ENCODE measurements around the gene FCHSD2.

Gene FCHSD2

DNA sequence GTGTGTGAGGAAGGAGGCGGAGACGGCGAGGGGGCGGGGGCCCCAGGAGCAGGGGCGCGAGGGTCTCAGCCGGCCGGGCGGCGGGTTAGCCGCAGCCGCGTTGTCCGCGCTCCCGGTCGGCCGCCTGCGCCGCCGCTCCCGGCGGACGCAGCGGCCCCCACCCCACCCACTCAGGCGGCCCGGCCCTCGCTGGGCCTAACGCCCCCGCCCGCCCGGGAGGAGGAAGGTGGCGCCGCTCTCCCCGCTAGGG is at the start of gene FCHSD2:
FCHSD2 (minus strand) TSS at position 191 of the 250 bp plus-strand sequence. CDS start 441 bp downstream, outside the sequence.
- TF ChIP-seq ZNF274 (IDR thresholded peaks at IDR 0.05; ENCODE audit: low read depth, low read length): no peak
- H3K4me3 ChIP-seq (ENCODE audit: low read length): peak within 1 kb of the TSS; percentile 85

DNA sequence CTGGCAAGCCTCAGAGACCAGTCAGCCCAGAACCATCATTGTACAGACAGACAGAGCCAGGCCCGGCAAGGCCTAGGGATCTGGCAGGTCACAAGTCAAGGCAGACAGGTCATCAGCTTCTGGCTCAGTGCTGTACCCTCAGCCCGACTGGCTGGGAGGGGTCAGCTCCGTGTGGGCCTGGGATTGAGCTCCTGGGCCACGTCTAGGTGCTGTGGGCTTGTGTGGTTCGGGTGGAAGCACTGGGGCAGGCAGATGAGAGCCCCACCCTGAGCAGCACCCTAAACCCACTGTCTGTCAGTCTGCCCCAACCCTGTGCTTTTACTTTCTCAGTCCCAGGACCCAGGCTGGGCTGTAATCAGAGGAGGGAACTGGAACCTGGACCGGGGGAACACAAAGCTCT is 49.0 kb upstream of the FCHSD2 start:
- no peak overlapping the region for H3K4me3 ChIP-seq (ENCODE audit: low read length)
- no peak for TF ChIP-seq ZNF274 (IDR thresholded peaks at IDR 0.05; ENCODE audit: low read depth, low read length)

GRCh38 chr11:73190557-73190885 is 48.4 kb upstream of the FCHSD2 start:
- H3K4me3 ChIP-seq (ENCODE audit: low read length): no peak overlapping the region

GRCh38 chr11:73189723-73190556 is 47.8 kb upstream of the FCHSD2 start:
- H3K4me3 ChIP-seq (ENCODE audit: low read length): no peak overlapping the region
- TF ChIP-seq ZNF274 (IDR thresholded peaks at IDR 0.05; ENCODE audit: low read depth, low read length): no peak

More at GRCh38 chr11:73190557-73190885, 48.4 kb upstream of the FCHSD2 start:
- TF ChIP-seq ZNF274 (IDR thresholded peaks at IDR 0.05; ENCODE audit: low read depth, low read length): no peak

DNA sequence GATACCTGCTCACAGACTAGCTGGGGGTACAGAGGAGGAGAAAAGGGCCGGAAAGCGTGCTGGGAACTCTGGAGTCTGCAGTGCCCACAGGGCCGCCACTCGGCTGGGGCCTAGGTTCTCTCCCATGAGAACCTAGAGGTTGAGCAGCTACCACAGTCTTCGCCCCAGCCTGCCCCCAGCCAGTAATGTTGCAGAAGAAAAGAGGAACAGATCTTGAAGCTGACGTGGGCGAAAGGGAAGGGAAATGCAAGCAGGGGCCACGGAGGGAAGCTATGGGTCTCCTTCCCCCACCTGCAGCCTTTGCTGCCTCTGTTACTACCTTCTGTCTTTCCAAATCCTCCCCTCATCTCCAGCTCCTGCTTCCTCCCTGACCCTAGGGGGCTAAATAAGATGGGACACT is 47.2 kb upstream of the FCHSD2 start:
- no peak for TF ChIP-seq ZNF274 (IDR thresholded peaks at IDR 0.05; ENCODE audit: low read depth, low read length)

DNA sequence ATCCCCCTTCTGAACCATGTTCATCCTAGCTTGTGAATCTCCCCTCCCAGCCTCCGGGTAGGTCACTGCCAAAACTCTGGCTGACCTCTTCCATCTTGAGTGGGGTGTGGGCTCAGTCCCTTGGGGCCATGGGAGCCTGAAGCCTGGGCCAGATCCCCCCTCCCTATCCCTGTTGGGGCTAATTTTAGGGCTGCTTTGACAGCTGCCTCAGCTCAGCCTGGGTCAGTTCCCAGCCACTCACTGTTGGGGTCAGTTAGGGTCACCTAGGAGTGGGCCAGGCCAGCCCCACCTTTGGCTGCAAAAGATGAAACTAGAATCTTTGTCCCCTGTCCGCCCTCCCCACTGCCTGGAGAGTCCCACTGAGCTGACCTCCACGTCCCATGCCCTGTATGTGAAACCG is 46.2 kb upstream of the FCHSD2 start:
- no peak overlapping the region for H3K4me3 ChIP-seq (ENCODE audit: low read length)
- no peak for TF ChIP-seq ZNF274 (IDR thresholded peaks at IDR 0.05; ENCODE audit: low read depth, low read length)

More for the DNA sequence above, 47.2 kb upstream of the FCHSD2 start:
- H3K4me3 ChIP-seq (ENCODE audit: low read length): no peak overlapping the region

- no peak overlapping the region for H3K4me3 ChIP-seq (ENCODE audit: low read length)
- no peak for TF ChIP-seq ZNF274 (IDR thresholded peaks at IDR 0.05; ENCODE audit: low read depth, low read length)
Observed at GRCh38 chr11:73187854-73188253, 45.7 kb upstream of the FCHSD2 start.

DNA sequence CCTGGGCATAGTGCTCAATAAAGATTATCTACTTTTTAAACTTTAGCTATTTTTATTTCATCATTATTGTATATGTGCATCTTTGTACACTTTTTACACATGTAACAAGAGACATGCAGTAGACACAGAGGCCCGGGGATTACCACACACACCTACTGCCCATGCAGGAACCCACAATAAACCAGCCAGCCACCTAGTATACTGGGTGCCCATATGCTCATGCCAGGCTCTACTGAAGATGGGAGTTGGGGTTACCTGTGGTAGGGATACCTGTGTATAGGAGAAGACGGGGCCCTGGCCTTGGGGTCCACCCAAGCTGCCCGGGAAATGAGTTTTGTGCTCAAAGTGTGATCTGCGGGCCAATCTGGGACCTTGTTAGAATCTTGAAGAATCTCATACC is 44.8 kb upstream of the FCHSD2 start:
- no peak overlapping the region for H3K4me3 ChIP-seq (ENCODE audit: low read length)
- TF ChIP-seq ZNF274 (IDR thresholded peaks at IDR 0.05; ENCODE audit: low read depth, low read length): no peak

DNA sequence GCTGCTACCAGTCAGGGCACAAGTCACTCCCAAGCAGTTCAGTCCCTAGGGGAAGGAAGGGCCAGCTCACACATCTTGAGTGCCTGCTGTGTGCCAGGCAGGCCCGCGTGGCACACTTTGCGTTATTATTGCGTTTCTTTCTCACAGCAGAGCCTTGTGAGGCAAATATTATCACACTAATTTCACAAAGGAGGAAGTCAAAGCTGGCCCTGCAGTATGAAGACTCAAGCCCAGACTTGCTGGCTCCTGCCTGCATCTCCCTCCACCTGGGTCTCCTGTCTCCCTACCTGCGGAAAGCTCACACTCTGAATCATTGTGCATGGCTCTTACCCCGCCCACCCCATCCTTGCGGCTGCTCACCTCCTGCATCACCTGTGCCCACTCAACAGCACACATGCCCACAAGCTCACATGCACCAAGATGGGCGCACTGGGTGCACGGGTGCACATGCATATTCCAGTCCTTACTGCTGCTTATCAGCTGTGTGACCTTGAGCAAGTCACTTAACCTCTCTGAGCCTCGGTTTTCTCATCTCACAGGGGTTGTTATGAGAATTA is 44.3 kb upstream of the FCHSD2 start:
- no peak overlapping the region for H3K4me3 ChIP-seq (ENCODE audit: low read length)
- TF ChIP-seq ZNF274 (IDR thresholded peaks at IDR 0.05; ENCODE audit: low read depth, low read length): no peak

DNA sequence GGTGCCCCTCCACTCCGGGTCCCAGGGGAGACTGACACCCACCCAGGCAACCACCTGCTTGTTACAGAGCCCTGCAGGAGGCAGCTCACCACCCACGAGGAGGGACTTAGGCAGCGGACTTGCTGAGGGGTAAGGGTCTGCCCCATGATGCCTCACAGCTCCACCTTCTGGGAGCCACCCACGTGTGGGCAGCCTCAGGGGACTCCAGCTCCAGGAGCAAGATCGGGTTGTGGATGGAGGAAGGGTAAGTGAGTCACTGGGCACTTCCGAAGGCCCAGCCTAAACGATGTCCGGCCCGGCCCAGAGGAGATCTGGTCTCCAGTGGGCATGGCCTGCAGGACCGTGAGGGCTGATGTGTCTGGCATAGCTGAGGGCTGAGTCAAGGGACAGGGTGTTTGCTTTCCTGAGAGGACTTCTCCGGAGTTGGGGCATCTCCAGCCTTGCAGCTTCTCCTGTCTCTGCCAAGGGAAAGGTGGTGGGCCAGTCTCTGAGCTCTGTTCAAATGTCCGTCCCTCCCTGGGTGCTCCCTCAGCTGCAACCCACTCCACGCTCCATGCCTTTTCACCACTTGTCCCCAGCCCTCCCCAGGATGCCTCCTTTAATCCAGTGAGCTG is 43.7 kb upstream of the FCHSD2 start:
- no peak overlapping the region for H3K4me3 ChIP-seq (ENCODE audit: low read length)
- no peak for TF ChIP-seq ZNF274 (IDR thresholded peaks at IDR 0.05; ENCODE audit: low read depth, low read length)

- no peak for TF ChIP-seq ZNF274 (IDR thresholded peaks at IDR 0.05; ENCODE audit: low read depth, low read length)
- no peak overlapping the region; the same call in 1 of the 2 replicates for H3K4me3 ChIP-seq (ENCODE audit: low read length)
Observed at GRCh38 chr11:73184953-73185671, 43.0 kb upstream of the FCHSD2 start.

DNA sequence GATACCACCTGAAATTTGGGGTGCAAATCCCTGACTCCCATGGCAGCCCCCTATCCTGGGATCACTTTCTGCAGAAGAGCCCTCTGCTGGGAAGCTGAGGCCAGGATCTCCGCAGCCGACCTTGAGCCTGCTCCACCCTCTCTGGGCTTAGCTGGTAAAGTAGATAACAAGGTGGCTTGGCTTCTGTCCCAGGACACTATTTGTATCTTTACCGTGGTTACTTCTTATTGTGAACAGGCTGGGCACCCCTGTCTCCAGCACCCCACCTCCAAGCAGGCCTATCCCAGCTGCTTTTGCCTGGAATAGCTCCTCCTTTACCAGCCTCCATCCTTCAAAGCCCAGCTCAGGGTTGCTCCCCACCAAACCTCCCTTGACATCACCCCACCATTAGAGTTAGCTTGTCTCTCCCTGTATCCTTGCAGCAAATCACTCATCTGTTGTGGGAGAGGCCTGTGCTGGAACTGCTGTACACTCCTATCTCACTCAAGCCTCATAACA is 40.8 kb upstream of the FCHSD2 start:
- no peak for TF ChIP-seq ZNF274 (IDR thresholded peaks at IDR 0.05; ENCODE audit: low read depth, low read length)
- no peak overlapping the region for H3K4me3 ChIP-seq (ENCODE audit: low read length)

DNA sequence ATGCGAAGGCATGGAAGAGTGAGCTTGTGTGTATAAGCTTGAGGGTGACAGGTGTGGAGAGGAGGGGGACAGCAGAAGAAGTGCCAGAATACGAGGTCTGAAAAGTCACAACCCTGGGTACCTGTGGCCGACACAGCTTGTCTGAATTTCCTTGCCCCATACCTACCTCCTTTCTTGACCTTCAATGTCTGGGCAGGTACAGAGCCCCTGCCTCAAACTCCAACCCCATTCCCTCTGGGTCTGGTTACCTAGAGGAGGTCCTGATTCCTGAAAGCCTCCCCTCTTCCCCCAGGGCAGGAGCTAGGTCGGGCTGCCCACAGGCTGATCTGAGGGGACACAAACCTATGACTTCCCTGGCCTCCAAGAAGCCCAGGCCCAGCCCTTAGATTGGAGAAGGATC is 36.6 kb upstream of the FCHSD2 start:
- H3K4me3 ChIP-seq (ENCODE audit: low read length): no peak overlapping the region

GRCh38 chr11:73177778-73178539 is 35.8 kb upstream of the FCHSD2 start:
- no peak for TF ChIP-seq ZNF274 (IDR thresholded peaks at IDR 0.05; ENCODE audit: low read depth, low read length)
- H3K4me3 ChIP-seq (ENCODE audit: low read length): no peak overlapping the region

More for the DNA sequence above, 36.6 kb upstream of the FCHSD2 start:
- TF ChIP-seq ZNF274 (IDR thresholded peaks at IDR 0.05; ENCODE audit: low read depth, low read length): no peak
